Mesendoderm (in vitro differentiated cells): ENCODE results near the gene HOTAIR.

Experiments
- DNase-seq: peaks from one replicate; pipeline ENCODE4 v3.0.0; 2013
- H2AK5ac ChIP-seq: 2 replicates; pipeline ENCODE4 v1.6.1; 2013; ENCODE audit warnings: low read length, inconsistent platforms
- H2BK120ac ChIP-seq: 2 replicates; pipeline ENCODE4 v1.6.1; 2013; ENCODE audit warnings: low read depth, mild to moderate bottlenecking, low read length, moderate library complexity, mixed read lengths
- H2BK15ac ChIP-seq: replicated peaks from 2 replicates; pipeline ENCODE4 v1.6.1; 2013; ENCODE audit warnings: low read depth, mild to moderate bottlenecking, moderate library complexity
- H2BK5ac ChIP-seq: 2 replicates; pipeline ENCODE4 v1.6.1; 2013; ENCODE audit warnings: low read length, inconsistent platforms
- H3K18ac ChIP-seq: 2 replicates; pipeline ENCODE4 v1.6.1; 2013; ENCODE audit warnings: mild to moderate bottlenecking, low read length, mixed read lengths
- H3K23ac ChIP-seq: one replicate; pipeline ENCODE4 v1.6.1; 2013; ENCODE audit warnings: low read length
- H3K27ac ChIP-seq: 2 replicates; pipeline ENCODE4 v1.5.1; 2013; ENCODE audit warnings: low read depth, mild to moderate bottlenecking, inconsistent platforms, low read length, moderate library complexity
- H3K27me3 ChIP-seq: 2 replicates; pipeline ENCODE4 v1.6.1; 2013; ENCODE audit warnings: low read length, control low read depth, mild to moderate bottlenecking, inconsistent platforms; ENCODE audit not compliant: insufficient read depth, poor library complexity
- H3K36me3 ChIP-seq: 2 replicates; pipeline ENCODE4 v1.6.1; 2013; ENCODE audit warnings: low read length, inconsistent platforms; ENCODE audit not compliant: control insufficient read depth, insufficient read depth
- H3K4ac ChIP-seq: one replicate; pipeline ENCODE4 v1.6.1; 2013; ENCODE audit warnings: low read depth, mild to moderate bottlenecking, low read length, moderate library complexity
- H3K4me1 ChIP-seq: 2 replicates; pipeline ENCODE4 v1.6.1; 2013; ENCODE audit warnings: low read depth, low read length, inconsistent platforms; ENCODE audit not compliant: control insufficient read depth
- H3K4me2 ChIP-seq: 2 replicates; pipeline ENCODE4 v1.6.1; 2013; ENCODE audit warnings: low read length
- H3K4me3 ChIP-seq: 2 replicates; pipeline ENCODE4 v1.5.1; 2013; ENCODE audit warnings: mild to moderate bottlenecking, low read length
- H3K56ac ChIP-seq: one replicate; pipeline ENCODE4 v1.6.1; 2013; ENCODE audit warnings: low read length
- H3K79me1 ChIP-seq: 2 replicates; pipeline ENCODE4 v1.6.1; 2013; ENCODE audit warnings: low read length, inconsistent platforms
- H3K79me2 ChIP-seq: 2 replicates; pipeline ENCODE4 v1.6.1; 2013; ENCODE audit warnings: mild to moderate bottlenecking, low read length; ENCODE audit not compliant: control insufficient read depth, insufficient read depth
- H3K9ac ChIP-seq: 2 replicates; pipeline ENCODE4 v1.6.1; 2013; ENCODE audit warnings: low read length, inconsistent platforms
- H4K5ac ChIP-seq: one replicate; pipeline ENCODE4 v1.6.1; 2013; ENCODE audit warnings: low read length
- H4K8ac ChIP-seq: one replicate; pipeline ENCODE4 v1.6.1; 2013; ENCODE audit warnings: low read depth, mild to moderate bottlenecking, control low read depth, low read length, moderate library complexity
- WGBS: extraction: QIAGEN DNeasy Blood & Tissue Kit; methylation state at CpG from one replicate; pipeline ENCODE4 v1.1.7; 2013; ENCODE audit warnings: low lambda C conversion rate, missing lambda C conversion rate; ENCODE audit not compliant: insufficient coverage; ENCODE audit errors: extremely low coverage; 5-methylcytosine and 5-hydroxymethylcytosine counted together

Gene HOTAIR

GRCh38 chr12:53988541-53989226 is 13.9 kb upstream of the HOTAIR start:
- Histone ChIP-seq H3K79me1 (no peaks in the 10 kb centered on the region), H3K27ac (no peak overlapping the region), H3K23ac (no peak overlapping the region), H3K27me3 (peaks cover 91% of the 10 kb centered on the region), H3K18ac (no peak overlapping the region), H3K4me2 (no peak overlapping the region), H3K4me1 (no peaks in the 10 kb centered on the region), H3K56ac (no peak overlapping the region), H4K5ac (no peak overlapping the region), H3K4me3 (no peak overlapping the region), H2BK5ac (no peak overlapping the region), H2BK15ac (no peak overlapping the region), H3K4ac (no peak overlapping the region), H3K9ac (no peak overlapping the region), H3K79me2 (no peaks in the 10 kb centered on the region), H2AK5ac (no peak overlapping the region), H2BK120ac (no peak overlapping the region), H4K8ac (no peak overlapping the region), H3K36me3 (no peaks in the 10 kb centered on the region)
- no CpG with 5 or more reads among the region's 5 CpGs for WGBS
- no peak for DNase-seq

- no peak overlapping the region for H3K4me2 ChIP-seq
- H3K4me1 ChIP-seq, result no peaks in the 10 kb centered on the region
- no peaks in the 10 kb centered on the region for H3K79me1 ChIP-seq
- no CpG with 5 or more reads among the region's 4 CpGs for WGBS
- H3K56ac ChIP-seq, result no peak overlapping the region
- H3K9ac ChIP-seq, result no peak overlapping the region
- peaks cover 91% of the 10 kb centered on the region for H3K27me3 ChIP-seq
- no peak overlapping the region for H2BK15ac ChIP-seq
- H3K4ac ChIP-seq, result no peak overlapping the region
- H2BK120ac ChIP-seq, result no peak overlapping the region
- H3K79me2 ChIP-seq, result no peaks in the 10 kb centered on the region
- DNase-seq, result no peak
- H4K8ac ChIP-seq, result no peak overlapping the region
- no peak overlapping the region for H3K4me3 ChIP-seq
- no peak overlapping the region for H2AK5ac ChIP-seq
- no peaks in the 10 kb centered on the region for H3K36me3 ChIP-seq
- H3K18ac ChIP-seq, result no peak overlapping the region
- H2BK5ac ChIP-seq, result no peak overlapping the region
- H4K5ac ChIP-seq, result no peak overlapping the region
- H3K23ac ChIP-seq, result no peak overlapping the region
- no peak overlapping the region for H3K27ac ChIP-seq
Measured at GRCh38 chr12:53987787-53988230, 13.1 kb upstream of the HOTAIR start.

GRCh38 chr12:53986686-53987483 is 12.1 kb upstream of the HOTAIR start:
- Histone ChIP-seq H3K18ac (no peak overlapping the region), H4K8ac (no peak overlapping the region), H3K27me3 (peaks cover 92% of the 10 kb centered on the region), H3K4me3 (no peak overlapping the region), H2AK5ac (no peak overlapping the region), H2BK5ac (no peak overlapping the region), H3K79me2 (no peaks in the 10 kb centered on the region), H3K23ac (no peak overlapping the region), H4K5ac (no peak overlapping the region), H3K4me1 (no peaks in the 10 kb centered on the region), H3K4me2 (no peak overlapping the region), H3K9ac (no peak overlapping the region), H3K36me3 (no peaks in the 10 kb centered on the region), H3K4ac (no peak overlapping the region), H3K79me1 (no peaks in the 10 kb centered on the region), H3K27ac (no peak overlapping the region), H3K56ac (no peak overlapping the region), H2BK120ac (no peak overlapping the region), H2BK15ac (no peak overlapping the region)
- no peak for DNase-seq
- no CpG with 5 or more reads among the region's 21 CpGs for WGBS

GRCh38 chr12:53985994-53986685 is 11.4 kb upstream of the HOTAIR start:
- Histone ChIP-seq H3K56ac (no peak overlapping the region), H2BK15ac (no peak overlapping the region), H2BK120ac (no peak overlapping the region), H3K79me2 (no peaks in the 10 kb centered on the region), H3K9ac (no peak overlapping the region), H2BK5ac (no peak overlapping the region), H3K18ac (no peak overlapping the region), H3K4me2 (no peak overlapping the region), H3K23ac (no peak overlapping the region), H3K4me3 (no peak overlapping the region), H4K8ac (no peak overlapping the region), H3K36me3 (no peaks in the 10 kb centered on the region), H3K4me1 (no peaks in the 10 kb centered on the region), H3K79me1 (no peaks in the 10 kb centered on the region), H3K4ac (no peak overlapping the region), H3K27me3 (peaks cover 91% of the 10 kb centered on the region), H4K5ac (no peak overlapping the region), H2AK5ac (no peak overlapping the region), H3K27ac (no peak overlapping the region)
- no peak for DNase-seq
- WGBS, result no CpG with 5 or more reads among the region's 50 CpGs

GRCh38 chr12:53985692-53985993 is 10.9 kb upstream of the HOTAIR start:
- no peak for DNase-seq
- Histone ChIP-seq H3K4me2 (no peak overlapping the region), H3K79me1 (no peaks in the 10 kb centered on the region), H2BK15ac (no peak overlapping the region), H3K18ac (no peak overlapping the region), H3K56ac (no peak overlapping the region), H4K8ac (no peak overlapping the region), H3K36me3 (no peaks in the 10 kb centered on the region), H4K5ac (no peak overlapping the region), H3K27ac (no peak overlapping the region), H3K27me3 (peaks cover 91% of the 10 kb centered on the region), H2BK120ac (no peak overlapping the region), H2BK5ac (no peak overlapping the region), H3K4ac (no peak overlapping the region), H3K23ac (no peak overlapping the region), H3K4me3 (no peak overlapping the region), H2AK5ac (no peak overlapping the region), H3K79me2 (no peaks in the 10 kb centered on the region), H3K9ac (no peak overlapping the region), H3K4me1 (no peaks in the 10 kb centered on the region)
- no CpG with 5 or more reads among the region's 21 CpGs for WGBS
